Astrocyte of the hippocampus (primary cell): ENCODE results near the gene TMEM17.
A peak's percentile ranks its signal among the peaks of the same experiment; 100 is the strongest.

ENCODE experiments used
- DNase-seq: peaks from one replicate; pipeline ENCODE4 v3.0.0; 2011; ENCODE audit warnings: low read depth, low spot score

Gene TMEM17

DNA sequence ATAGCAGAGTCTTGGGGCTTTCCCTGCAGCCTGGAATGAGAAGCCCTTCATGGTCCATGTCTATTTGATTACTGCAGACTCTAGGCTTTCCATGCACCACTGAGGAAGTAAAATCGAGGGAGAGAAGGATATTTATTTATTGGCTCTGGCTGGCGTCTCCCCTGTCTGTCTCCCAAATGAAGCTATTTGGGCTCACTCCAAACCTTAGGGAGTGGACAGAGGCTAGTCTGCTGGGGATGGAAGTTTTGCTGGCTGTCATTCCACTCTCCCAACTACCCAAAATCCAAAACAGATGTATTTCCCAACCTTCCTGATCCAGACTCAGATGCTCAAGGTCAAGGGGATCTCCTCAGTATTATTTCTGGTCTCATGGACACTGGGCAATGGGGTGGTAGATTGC, 33.7 kb downstream of the TMEM17 start:
- no peak for DNase-seq

DNA sequence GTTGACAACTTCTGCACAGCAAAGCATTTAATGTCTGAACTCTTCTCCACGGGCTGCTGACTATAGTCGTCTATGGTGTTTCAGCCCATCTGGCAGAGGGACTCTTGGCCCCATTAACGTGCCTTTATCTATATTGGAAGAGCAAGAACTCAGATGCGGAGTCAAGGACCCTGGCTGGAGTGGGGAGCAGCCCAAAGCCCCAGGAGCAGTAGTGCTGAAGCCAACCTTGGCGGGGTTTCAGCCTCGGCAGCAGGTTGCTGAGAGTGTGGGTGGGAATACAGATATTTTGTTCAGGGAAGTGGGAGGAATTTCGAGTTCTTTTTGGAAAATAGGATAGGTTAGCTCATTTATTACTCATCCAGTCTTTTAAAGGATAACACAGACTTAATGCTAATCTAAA, 34.2 kb downstream of the TMEM17 start:
- DNase-seq = no peak

DNA sequence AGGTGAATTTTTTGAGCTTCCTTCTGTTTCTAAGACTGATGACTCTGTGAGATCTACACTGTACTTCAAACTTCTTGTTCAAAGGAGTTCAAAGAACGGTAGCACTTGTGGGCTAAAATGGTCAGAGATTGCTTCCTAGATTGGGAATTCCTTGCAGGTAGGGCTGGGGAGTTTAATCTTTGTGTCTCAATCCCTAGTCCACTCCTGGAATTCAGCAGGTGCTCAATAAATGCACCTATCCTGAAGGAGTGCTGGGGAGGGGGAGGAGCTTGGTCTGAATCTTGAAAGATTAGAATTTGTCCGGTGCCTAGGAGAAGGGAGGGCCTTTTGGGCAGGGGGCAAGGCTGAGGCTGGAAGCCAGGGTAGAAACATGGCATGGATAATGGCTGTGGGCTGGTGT, 34.6 kb downstream of the TMEM17 start:
- no peak for DNase-seq

DNA sequence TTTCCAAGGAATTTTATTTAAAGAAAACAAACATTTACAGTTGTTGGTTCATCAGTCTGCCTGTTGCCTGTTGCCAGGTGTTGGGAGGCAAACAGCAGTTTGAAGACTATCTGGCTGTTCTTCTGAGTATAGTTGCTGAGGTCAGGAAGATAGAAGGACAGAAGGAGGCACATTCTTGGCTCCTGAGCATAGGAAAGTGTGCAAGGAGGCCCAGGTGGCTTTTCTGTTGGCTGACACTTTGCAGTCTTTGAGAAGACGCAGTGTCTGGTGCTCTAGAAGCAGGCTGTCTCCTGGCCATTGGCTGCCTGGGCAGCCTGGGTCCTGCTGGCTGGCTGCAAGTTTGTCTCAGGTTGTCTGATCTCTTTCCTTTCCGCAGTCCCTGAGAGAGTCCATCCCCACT, 36.4 kb downstream of the TMEM17 start:
- DNase-seq = no peak

DNA sequence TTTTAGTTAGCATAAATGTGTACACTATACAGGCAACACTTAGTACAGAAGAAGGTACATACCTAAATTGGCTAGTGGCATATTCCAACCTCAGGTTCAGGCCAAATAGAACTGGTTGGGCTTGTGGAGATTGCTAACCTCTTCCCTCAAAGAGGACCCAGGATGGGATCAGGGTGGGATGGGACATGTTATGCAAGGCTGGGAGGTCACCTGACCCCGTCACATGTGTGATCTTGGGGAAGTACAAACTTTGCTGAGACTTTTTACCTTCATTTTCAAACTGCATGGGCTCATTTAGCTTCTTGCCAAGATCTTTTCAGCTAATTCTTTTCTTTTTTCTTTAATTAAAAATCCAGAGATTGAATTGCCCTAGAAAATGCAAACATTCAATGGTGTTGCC, 36.9 kb downstream of the TMEM17 start:
- no peak for DNase-seq

DNA sequence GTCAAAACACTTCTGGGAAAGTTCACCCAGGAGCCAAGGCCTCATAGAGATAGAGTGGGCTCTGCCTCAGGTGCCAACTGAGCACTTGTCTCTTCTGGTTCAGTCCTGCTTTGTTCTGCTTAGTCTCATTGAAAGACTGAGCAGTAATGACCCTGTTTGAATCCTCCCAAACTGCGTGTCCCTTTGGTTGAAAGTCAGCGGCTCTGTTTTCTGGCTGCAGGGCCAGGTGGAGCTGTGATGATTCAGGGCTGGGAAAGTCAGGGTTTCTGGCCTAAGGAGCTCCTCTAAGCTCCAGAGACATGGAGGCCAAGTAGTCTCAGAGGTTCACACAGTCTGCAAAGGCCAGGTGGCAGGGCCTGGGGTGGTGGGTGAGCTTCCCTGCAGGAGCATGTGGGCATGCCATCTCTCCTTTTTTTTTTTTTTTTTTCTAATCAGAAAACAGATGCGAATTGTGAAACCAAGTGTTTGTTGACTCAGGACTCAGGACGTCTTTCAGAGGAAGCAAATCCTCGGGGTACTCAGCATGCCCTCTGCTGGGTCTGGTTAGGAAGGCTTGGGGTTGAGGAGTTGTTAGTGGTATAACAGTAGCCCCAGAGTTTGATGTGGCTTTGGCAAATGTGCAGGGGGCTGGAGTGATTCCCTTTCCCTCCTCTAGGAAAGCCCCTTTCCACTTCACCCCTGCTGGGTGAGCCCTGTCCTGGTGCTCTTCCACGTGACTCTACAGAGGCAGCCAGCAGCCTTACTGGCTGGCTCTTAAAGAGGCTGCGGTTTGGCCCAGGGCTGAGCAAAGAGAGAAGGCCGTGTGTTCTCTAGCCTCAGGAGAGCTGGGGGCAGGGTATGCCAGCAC, 38.3 kb downstream of the TMEM17 start:
- DNase-seq = no peak

DNA sequence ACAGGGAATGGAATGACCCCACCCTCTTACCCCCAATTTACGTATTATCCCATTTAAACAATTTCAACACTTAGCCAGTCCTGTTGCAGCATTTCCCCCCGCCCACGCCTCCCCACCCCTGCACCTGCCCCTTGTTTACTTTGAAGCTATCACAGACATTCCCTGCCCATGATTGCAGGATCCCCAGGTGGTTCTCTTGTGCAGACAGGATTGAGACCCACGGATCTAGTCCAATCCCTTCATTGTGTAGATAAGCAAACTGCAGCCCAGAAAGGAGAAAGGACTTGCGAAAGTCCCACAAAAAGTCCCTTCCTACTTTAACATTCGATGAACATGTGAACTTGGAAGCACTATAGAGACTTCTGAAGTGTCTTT, 38.9 kb downstream of the TMEM17 start:
- DNase-seq = no peak

DNA sequence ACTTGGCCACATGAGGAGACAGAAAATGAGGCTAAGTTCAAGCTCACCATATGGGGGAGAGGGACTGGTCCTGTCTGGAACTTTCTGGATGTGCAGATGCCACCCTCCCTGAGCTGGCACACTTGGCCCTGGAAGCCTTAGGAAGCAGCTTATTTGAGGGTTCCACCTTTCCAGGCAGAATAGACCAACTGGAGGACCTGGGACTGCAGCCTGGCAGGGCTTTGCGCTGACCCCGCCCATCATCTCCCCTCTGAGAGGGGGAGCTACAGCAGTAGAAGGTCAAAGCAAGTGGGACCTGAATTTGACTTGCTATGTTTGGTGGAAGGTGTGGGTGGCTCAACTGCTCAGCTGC, 39.5 kb downstream of the TMEM17 start:
- DNase-seq = no peak

DNA sequence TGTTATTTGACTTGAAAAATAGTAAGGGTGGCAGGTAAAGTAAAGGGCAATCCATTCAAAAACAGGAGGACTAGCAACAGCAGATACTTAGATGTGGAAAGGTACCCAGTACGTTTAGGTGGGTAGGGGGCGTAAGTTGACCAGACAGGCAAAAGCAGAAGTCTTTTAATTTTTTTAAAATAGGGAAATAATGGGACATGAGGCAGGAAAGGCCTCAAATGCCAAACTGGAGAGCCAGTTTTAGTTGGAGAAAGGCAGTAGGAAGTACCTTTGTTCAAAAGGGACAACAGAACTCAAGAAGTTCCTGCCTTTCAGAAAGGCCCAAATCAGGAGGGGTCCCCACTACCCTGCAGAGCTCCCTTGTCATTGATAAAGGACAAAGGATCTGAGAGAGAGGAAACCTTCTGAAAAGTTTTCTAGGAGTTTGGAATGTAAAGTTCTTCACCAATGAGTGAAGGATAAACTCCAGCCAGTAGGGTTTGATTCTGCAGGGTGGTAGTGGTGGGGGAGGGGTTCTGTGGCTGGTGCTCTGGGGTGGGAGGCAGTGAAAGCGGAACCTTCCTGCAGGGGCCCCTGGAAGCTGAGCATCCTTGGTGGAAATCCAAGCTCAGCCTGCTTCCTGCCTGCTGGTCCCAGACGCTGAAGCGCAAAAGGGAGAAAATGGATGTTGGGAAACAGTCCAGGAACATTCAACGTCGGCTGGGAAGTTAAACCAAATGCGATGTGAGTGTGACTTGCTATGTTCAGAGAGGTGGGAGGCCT, 40.1 kb downstream of the TMEM17 start:
- no peak for DNase-seq

DNA sequence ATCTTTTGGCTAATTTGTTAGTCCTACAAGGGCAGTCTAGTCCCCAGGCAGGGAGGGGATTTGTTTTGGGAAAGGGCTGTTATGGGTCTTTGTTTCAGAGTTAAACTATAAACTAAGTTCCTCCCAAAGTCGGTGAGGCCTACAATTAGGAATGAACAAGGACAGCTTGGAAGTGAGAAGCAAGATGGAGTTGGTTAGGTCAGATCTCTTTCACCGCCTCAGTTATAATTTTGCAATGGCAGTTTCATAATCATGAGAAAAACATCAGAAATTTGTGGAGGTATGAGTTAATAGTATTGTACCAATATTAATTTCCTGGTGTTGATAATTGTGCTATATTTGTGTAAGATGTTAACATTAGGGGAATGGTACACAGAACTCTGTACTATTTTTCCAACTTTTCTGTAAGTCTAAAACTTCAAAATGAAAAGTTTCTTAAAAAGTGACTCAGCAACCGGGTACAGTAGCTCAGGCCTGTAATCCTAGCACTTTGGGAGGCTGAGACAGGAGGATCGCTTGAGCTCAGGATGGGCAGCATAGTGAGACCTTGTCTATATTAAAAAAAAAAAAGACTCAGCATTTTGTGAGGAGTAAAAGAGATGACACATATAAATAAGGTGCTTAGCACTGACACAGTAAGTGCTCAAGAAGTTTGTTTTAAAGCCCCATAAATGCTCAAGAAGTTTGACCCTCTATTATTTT, 40.8 kb downstream of the TMEM17 start:
- DNase-seq = no peak

DNA sequence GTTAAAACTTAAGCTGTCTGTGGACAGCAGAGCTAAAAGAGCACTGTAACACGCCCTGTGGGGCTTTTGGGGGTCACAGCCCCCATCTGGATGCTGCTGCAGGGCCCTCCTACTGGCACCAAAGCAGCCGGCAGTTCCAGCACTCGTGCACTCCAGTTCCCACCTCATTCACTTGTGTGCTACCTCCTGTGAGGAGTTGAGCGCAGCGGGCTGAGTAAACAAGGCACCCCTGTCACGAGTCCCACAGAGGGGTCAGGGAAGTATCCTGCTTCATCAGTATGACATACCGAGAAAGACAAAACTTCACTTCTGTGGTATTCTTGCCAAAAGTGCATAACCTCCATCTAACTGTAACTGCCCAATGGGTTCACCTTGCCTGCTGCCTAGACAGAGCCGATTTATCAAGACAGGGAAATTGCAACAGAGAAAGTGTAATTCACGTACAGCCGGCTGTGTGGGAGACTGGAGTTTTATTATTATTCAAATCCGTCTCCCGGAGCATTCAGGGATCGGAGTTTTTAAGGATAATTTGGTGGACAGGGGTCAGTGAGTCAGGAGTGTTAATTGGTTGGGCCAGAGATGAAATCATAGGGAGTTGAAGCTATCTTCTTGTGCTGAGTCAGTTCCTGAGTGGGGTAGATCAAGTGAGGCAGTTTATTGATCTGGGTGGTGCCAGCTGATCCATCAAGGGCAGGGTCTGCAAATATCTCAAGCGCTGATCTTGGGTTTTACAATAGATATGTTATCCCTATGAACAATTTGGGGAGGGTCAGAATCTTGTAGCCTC, 41.6 kb downstream of the TMEM17 start:
- no peak for DNase-seq

DNA sequence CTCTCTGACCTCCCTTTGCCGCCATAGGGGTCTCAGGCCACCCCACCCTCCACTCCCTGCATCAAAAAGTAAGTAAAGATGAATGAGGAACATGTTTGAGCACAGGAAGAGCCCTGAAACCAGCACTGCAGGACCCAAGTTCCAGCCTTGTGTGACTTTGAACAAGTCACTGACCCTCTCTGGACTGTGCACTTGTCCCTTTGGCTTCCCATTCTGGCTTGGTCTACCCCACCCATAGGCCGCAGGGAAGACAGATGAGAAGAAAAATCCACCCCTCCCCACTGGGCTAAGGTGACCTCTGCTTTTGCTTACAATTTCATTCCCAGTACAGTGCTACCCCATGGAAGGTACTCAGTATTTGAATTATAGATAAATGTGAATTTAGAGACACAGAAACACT, 43.8 kb downstream of the TMEM17 start:
- DNase-seq = no peak

DNA sequence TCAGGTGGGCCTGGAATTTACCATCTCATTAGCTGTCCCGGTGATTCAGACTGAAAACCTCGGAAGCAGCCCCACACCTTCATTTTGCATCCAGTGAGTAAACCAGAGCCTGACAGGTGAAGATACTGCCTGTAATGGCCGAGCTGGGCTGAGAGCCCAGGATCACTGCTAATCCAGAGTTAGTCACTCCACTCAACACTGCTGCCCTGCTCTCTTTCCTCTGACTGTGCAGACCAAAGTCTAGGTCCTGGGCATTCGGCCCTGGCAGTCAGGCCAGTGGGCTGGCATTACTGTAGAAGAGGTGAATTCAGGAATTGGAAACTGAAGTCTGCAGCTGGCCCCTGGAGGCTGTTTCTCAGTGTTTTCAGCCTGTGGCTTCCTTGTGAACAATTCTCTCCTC, 44.3 kb downstream of the TMEM17 start:
- DNase-seq = peak; percentile 90

DNA sequence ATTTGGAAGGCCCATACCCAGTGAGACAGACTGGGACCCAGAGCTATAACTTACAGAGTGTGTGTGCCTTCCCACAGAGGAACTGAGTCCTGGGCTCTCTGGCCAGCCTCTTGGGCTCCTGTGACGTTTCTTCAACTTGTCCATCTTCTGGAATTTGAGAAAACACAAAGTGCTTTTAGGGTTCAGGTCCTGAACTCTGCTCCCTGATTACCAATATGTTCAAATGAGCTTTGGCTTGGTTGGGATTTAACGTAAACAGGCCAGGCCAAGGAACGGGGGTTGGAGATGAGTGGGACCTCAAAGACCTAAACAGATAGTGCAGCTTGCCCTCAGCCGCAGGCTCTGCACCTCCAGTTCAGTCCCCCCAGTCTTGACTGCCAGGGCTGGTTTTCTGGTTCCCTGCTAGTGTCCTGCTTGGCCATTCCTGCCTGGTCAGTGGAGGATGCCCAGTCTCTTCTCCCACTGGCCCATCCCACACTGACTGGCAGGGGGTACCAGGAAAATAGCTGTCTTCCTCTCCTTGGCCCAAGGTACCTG, 44.9 kb downstream of the TMEM17 start:
- DNase-seq = no peak

DNA sequence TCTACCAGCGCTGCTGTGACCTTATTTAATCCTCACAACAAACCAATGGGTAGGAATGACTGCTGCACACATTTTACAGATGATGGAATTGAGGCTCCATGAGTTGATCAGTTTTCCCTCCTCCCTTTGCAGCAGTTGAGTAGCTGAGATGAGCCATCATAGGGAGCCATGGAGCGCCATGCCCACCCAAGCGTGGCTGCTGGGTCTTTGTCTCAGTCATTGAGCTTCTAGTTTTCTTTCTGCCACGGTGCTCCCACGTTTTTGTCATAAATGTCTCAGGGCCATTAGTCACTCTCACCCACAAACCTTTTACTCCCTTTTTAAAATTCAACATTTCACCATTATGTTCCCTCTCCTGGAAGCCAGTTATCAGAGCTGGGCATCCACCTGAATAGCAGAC, 45.8 kb downstream of the TMEM17 start:
- no peak for DNase-seq

DNA sequence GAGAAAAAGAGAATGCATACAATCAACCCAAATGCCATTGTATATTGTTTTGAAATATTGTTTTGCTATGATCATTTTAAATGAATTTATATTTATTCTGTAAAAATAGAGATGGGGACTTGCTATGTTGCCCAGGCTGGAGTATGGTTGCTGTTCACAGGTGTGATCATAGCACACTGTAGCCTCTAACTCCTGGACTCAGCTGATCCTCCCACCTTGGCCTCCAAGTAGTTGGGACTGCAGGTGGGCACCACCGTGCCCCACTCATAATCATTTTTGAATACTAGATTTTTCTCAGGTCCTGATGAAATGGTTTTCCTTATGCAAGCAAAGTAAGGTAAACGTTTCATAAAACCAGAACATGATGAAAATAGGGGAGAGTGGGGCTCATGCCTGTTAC, 46.3 kb downstream of the TMEM17 start:
- no peak for DNase-seq

DNA sequence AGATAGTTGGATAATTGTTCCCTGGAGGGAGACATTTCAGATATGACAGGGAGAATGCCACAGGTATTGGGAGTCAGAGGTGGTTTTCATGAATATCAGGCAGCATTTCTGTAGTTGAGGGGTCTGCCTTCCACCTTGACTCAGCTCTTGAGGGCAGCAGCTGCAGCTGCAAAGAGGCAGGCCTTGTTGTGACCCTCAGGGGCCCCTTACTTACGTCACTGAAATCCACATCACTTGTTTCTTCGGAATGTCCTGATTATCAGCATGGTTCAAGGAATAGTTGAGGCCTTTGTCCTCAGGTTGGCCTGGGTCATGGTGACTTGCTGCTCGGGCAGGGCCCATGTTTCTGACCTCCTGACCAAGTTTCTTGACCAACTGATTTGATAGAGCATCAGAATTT, 46.9 kb downstream of the TMEM17 start:
- no peak for DNase-seq

DNA sequence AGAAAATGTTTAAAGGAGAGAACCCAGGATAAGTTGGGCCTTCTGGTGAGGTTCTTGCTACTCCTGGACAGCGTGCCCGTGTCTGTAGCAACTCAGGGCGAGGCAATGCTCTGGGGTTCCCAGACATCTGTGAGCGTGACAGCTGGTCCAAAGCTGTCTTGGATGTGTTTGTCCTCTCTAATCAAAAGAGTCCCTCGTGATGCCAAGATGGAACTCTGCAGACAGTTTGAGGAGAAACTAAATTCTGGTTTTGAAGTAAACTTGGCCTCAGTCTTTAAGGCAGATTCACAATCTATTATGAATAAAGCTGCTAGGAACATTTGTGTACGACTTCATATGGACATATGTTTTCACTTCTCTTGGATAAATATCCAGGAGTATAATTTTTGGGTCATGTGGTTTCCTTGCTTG, 47.3 kb downstream of the TMEM17 start:
- no peak for DNase-seq

DNA sequence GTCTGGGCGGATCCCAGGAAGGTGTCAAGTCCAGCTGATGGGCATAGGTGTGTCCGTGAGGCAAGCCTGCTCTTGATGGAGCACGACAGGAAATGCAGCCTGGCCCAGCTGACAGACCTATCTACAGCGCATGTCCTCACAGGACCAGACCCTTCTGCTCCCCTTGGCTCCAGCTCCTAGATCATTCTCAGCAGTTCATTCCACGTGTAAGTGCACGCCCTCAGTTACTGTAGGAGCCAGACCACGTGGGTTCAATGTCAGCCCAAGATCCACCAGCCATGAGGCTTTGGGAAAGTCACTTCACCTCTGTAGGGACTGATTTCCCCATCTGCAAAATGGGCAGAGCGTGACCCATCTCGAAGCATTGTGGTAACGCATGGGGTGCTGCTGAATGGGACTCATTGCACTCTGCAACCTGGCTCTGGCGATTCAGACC, 47.8 kb downstream of the TMEM17 start:
- DNase-seq = no peak

DNA sequence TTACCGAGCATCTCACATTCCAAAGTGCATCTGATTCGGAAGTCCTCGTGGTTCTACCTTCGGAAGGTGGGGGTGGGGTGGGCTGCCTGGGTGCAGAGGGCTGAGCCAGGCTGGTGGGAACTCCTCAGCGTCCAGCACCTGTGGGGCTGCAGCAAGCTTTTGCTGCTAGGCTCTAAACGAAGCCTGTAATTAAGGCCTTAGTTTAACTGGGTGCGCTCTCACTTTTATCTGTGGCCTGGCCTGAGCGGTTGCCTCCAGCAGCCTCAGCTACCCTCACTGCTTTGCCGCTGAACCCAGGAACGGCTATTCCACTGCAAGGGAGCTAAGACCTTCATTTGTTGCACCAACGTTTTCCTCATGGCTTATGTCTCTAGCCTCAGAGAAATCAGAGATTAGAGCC, 48.4 kb downstream of the TMEM17 start:
- DNase-seq = no peak

DNA sequence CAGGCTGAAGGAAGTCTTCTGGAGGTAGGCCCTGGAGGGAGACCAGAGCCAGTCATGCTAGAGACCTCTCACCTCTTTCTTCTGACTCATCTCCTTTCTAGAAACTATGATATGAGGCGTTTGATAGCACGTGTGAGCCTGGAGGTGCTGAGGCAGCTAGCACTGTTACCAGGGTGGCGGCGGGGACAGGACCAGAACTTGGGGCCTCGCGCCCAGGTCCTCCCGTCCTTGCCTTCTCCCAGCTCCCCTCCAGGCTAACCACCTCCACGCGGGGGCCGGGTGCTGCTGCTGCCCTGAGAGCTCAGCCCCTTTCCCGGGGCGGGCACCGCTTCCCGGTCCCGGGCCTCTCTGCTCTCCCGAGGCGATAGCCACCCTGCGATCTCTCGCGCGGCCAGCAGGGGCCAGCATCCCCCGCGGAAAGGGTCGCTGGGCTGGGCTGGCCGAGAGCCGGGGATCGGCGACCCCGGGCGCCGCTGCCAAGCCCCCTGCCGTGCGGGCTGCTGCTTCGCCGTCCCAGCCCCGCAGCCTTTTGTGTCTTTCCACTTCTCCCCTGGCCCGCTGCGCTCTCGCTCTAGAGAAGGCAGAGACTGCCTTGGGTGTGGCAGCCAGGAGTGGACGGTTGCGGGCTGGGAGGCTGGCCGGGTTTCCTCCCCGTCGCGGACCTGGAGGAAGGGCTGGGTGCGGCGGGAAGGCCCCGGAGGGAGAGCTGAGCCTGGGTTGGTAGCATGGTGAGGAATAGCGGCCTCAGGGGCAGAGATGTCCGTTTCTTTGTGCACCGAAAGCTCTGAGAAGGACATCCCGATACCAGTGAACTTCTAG, 49.1 kb downstream of the TMEM17 start:
- DNase-seq = peak; percentile 91
